Mesothelial cell of epicardium (in vitro differentiated cells): ENCODE results near the gene PKNOX2. TPM values are rescaled to one million over a fixed set of nuclear protein-coding genes. Genes with fewer than 3 reads are reported as not detected.
A peak's percentile ranks its signal among the peaks of the same experiment; 100 is the strongest.

Experiments used
- DNase-seq, 2 experiments: peaks; one replicate each; pipeline ENCODE4 v3.0.0; 2021; ENCODE audit warnings: low spot score in 2 of 2; ENCODE audit not compliant: unreplicated experiment in 2 of 2
- H3K27ac Mint-ChIP-seq: 2 replicates; pipeline ENCODE4 v1.8.0; 2021; ENCODE audit warnings: mixed read lengths
- H3K27me3 Mint-ChIP-seq: 2 replicates; pipeline ENCODE4 v1.8.0; 2021; ENCODE audit warnings: low read depth, mixed read lengths
- H3K36me3 Mint-ChIP-seq: 2 replicates; pipeline ENCODE4 v1.8.0; 2021; ENCODE audit warnings: mixed read lengths
- H3K4me1 Mint-ChIP-seq: 2 replicates; pipeline ENCODE4 v1.8.0; 2021; ENCODE audit warnings: mixed read lengths
- H3K4me3 Mint-ChIP-seq: 2 replicates; pipeline ENCODE4 v1.8.0; 2021; ENCODE audit warnings: mild to moderate bottlenecking, moderate library complexity, mixed read lengths
- H3K9me3 Mint-ChIP-seq: 2 replicates; pipeline ENCODE4 v1.8.0; 2021; ENCODE audit warnings: mixed read lengths
- CTCF ChIP-seq: fragments of 200-600 bp; sonication (generic); IDR thresholded peaks from one replicate; pipeline ENCODE4 v1.5.0; 2021; ENCODE audit warnings: antibody characterized with exemption; ENCODE audit not compliant: unreplicated experiment
- total RNA-seq: library from RNA; stranded (reverse); gene quantifications from 3 replicates; pipeline ENCODE4 v1.2.1, GENCODE V29; 2021

Gene PKNOX2
- total RNA-seq, 1 donor from 2014 or later: 22.2 TPM

GRCh38 chr11:125374398-125374797 lies 209.8 kb downstream of the PKNOX2 start:
- TF ChIP-seq CTCF: no peak
- H3K4me3 Mint-ChIP-seq: no peak overlapping the region
- no peaks in the 10 kb centered on the region for H3K9me3 Mint-ChIP-seq
- peaks cover 16% of the 10 kb centered on the region for H3K27me3 Mint-ChIP-seq
- no peak for DNase-seq
- H3K4me1 Mint-ChIP-seq: peaks cover 52% of the 10 kb centered on the region
- no peak overlapping the region for H3K27ac Mint-ChIP-seq
- H3K36me3 Mint-ChIP-seq: no peaks in the 10 kb centered on the region

DNA sequence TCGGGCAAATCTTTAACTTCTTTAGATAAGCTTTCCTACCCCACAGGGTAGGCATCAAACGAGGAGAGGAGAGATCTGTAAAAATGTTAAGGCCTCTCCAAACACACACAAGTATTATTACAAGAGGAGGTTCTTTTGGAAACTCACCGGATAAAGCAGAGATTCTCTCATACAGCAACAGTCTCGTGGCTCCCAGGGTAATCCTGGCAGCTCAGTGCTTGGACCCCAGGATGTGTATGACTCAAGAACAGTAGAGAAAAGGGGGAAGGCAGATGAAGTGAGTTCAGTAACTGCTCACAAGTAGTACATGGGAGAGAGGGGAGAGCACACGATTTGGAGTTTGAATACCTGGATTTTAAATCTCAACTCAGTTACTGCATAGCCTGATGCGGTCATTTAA lies 210.6 kb downstream of the PKNOX2 start:
- Mint-ChIP-seq H3K27me3 (peaks cover 20% of the 10 kb centered on the region), H3K4me3 (no peak overlapping the region), H3K27ac (no peak overlapping the region), H3K4me1 (peaks cover 59% of the 10 kb centered on the region), H3K9me3 (no peaks in the 10 kb centered on the region), H3K36me3 (no peaks in the 10 kb centered on the region)
- DNase-seq: no peak
- no peak for TF ChIP-seq CTCF

DNA sequence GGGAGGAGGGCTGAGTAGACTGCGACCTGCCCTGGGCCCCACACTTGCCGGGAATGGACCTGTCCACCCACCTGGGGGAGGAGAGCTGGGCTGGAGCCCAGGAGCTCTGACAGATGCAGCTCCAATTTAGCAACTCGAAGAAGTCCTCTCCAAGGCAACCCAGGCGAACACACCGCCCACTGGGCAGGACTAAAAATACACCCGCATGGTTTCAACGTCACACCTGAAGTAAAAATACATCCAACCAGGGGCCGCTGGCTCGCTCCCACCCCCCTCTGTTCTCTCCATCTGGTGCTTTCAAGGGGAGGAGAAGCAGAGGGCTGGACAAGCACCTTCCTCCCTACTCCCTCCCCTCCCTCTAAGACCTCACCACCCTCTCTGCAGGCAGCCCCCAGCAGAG lies 211.6 kb downstream of the PKNOX2 start:
- peaks cover 61% of the 10 kb centered on the region for H3K4me1 Mint-ChIP-seq
- no peak for TF ChIP-seq CTCF
- peak in 1 of 2 experiments; percentile 53 for DNase-seq
- no peak overlapping the region for H3K4me3 Mint-ChIP-seq
- peaks cover 25% of the 10 kb centered on the region for H3K27me3 Mint-ChIP-seq
- H3K36me3 Mint-ChIP-seq: no peaks in the 10 kb centered on the region
- H3K27ac Mint-ChIP-seq: peak overlapping the region; percentile 47
- no peaks in the 10 kb centered on the region for H3K9me3 Mint-ChIP-seq

- no peak overlapping the region for H3K4me3 Mint-ChIP-seq
- H3K36me3 Mint-ChIP-seq: no peaks in the 10 kb centered on the region
- DNase-seq: no peak
- no peak overlapping the region for H3K27ac Mint-ChIP-seq
- peaks cover 61% of the 10 kb centered on the region for H3K4me1 Mint-ChIP-seq
- H3K9me3 Mint-ChIP-seq: no peaks in the 10 kb centered on the region
- peaks cover 29% of the 10 kb centered on the region for H3K27me3 Mint-ChIP-seq
- TF ChIP-seq CTCF: no peak
Measured at GRCh38 chr11:125376856-125377255, 212.3 kb downstream of the PKNOX2 start.

DNA sequence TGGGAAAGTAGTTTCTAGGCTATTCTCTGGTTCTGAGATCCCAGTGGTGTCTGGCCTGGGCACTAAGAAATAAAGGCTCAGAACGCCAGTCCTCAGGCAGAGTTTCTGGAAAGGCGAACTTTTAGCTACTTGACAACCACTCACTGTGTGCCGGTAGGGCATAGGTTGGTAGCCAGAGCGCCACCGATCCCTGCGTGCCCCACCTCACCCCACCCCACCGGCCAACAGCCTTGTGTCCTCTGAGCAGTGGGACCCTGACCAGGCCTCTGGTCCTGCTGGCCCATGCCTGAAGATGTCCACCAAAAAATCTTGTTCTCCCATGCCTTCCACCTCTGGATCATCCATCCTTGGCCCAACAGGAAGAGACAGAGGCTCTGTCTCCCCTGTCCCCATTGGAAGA lies 213.5 kb downstream of the PKNOX2 start:
- Mint-ChIP-seq H3K4me3 (no peak overlapping the region), H3K36me3 (no peaks in the 10 kb centered on the region), H3K4me1 (peaks cover 65% of the 10 kb centered on the region), H3K27me3 (peaks cover 25% of the 10 kb centered on the region), H3K27ac (no peak overlapping the region), H3K9me3 (no peaks in the 10 kb centered on the region)
- TF ChIP-seq CTCF: no peak
- DNase-seq: no peak

GRCh38 chr11:125378571-125378970 lies 214.0 kb downstream of the PKNOX2 start:
- peaks cover 25% of the 10 kb centered on the region for H3K27me3 Mint-ChIP-seq
- H3K4me3 Mint-ChIP-seq: no peak overlapping the region
- H3K4me1 Mint-ChIP-seq: peaks cover 63% of the 10 kb centered on the region
- TF ChIP-seq CTCF: no peak
- H3K9me3 Mint-ChIP-seq: no peaks in the 10 kb centered on the region
- H3K27ac Mint-ChIP-seq: no peak overlapping the region
- DNase-seq: no peak
- no peaks in the 10 kb centered on the region for H3K36me3 Mint-ChIP-seq
